ENCODE results near the gene SIPA1L2.

SIPA1L2 gene

DNA sequence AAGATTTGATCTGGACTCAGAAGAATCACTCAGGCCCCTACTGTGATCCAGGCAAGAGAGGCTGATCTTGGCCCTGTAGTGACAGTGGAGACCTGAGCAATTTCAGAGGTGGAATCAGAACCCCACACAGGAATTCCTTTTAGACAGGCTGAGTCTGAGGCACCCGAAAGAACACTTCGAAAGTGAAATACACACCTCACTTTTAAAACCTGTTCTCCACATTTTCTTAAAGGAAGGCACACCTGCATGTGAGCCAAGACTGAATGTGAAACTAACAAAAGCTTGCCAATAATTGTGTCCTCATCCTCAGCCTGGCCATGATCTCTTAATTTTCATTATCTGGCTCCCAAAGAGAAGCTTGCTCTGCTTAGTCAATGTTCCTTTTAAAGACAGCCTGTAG lies 32.2 kb downstream of the SIPA1L2 start:
- Histone ChIP-seq H3K4me1 (ENCODE audit: control insufficient read depth in 1 of 2, insufficient read depth in 2 of 2, low read length in 2 of 2) (peaks cover 32 to 39% of the 10 kb centered on the region in 2 experiments), H4K12ac (ENCODE audit: low read depth, low read length) (no peak overlapping the region), H3K4me3 (ENCODE audit: low read depth, low read length) (no peak overlapping the region), H2BK120ac (ENCODE audit: insufficient read depth, low read length, poor library complexity) (no peak overlapping the region), H3K23ac (ENCODE audit: low read length) (no peak overlapping the region), H3K79me1 (ENCODE audit: low read length) (peaks cover 12% of the 10 kb centered on the region), H3K18ac (ENCODE audit: low read length) (no peak overlapping the region), H4K8ac (ENCODE audit: low read depth, low read length) (no peak overlapping the region), H3K27ac (ENCODE audit: low read depth, low read length) (no peak overlapping the region), H3K36me3 (ENCODE audit: control insufficient read depth in 1 of 2, insufficient read depth in 2 of 2, low read length in 2 of 2) (no peaks in the 10 kb centered on the region), H3K4ac (ENCODE audit: low read depth, low read length) (no peak overlapping the region), H2BK5ac (ENCODE audit: low read depth, low read length, poor library complexity) (no peak overlapping the region), H3K4me2 (ENCODE audit: low read length) (no peak overlapping the region), H2AFZ (ENCODE audit: insufficient read depth, low read length, poor library complexity) (no peak overlapping the region), H4K91ac (ENCODE audit: low read depth, low read length) (no peak overlapping the region), H3K14ac (ENCODE audit: low read length) (no peak overlapping the region), H3K79me2 (ENCODE audit: control insufficient read depth, insufficient read depth, low read length, poor library complexity) (peaks cover 10% of the 10 kb centered on the region), H3K9ac (ENCODE audit: low read length) (no peak overlapping the region), H3K27me3 (ENCODE audit: insufficient read depth, low read length) (no peaks in the 10 kb centered on the region), H2BK12ac (ENCODE audit: low read length) (no peak overlapping the region), H2AK5ac (ENCODE audit: low read length) (no peak overlapping the region), H3K9me3 (ENCODE audit: insufficient read depth, low read depth, low read length) (no peaks in the 10 kb centered on the region)
- no CpG with 5 or more reads among the region's 2 CpGs for WGBS (ENCODE audit: extremely low coverage, insufficient coverage, insufficient read length)
- no peak for DNase-seq

DNA sequence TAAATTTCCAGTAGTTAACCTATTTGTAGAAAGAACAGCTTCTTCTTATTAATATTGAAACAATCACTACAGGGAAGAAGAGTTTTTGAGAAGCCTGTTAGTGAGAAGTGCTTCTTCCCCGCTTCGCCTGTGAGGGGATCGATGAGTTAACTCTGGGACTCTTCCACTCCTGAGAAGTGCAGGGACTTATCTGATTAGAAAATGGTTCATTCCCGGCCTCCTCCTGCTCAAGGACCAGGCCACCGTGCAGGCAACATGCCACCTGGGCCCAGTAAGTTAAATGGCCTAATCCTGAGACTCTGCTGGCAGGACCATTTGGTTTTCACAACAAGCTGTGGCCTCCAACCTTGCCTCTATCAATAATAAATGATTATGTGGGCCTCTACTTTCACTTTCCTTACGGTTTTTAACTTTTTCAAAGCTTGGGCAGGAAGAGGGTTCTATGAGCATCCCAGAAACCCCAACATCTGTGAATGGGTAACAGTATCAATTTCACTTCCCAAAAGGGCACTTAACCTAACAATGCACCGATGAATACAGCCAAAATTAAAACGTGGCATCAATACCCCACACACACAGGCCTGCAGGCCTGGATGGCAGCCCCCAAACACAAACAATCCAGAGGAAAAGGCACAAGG lies 33.1 kb downstream of the SIPA1L2 start:
- Histone ChIP-seq H4K8ac (ENCODE audit: low read depth, low read length) (no peak overlapping the region), H2AK5ac (ENCODE audit: low read length) (peak overlapping the region; percentile 50), H3K4me2 (ENCODE audit: low read length) (no peak overlapping the region), H3K23ac (ENCODE audit: low read length) (no peak overlapping the region), H3K79me1 (ENCODE audit: low read length) (peaks cover 12% of the 10 kb centered on the region), H3K27me3 (ENCODE audit: insufficient read depth, low read length) (no peaks in the 10 kb centered on the region), H2AFZ (ENCODE audit: insufficient read depth, low read length, poor library complexity) (no peak overlapping the region), H3K36me3 (ENCODE audit: control insufficient read depth in 1 of 2, insufficient read depth in 2 of 2, low read length in 2 of 2) (no peaks in the 10 kb centered on the region), H3K4ac (ENCODE audit: low read depth, low read length) (peak overlapping the region; percentile 77), H4K91ac (ENCODE audit: low read depth, low read length) (no peak overlapping the region), H3K4me1 (ENCODE audit: control insufficient read depth in 1 of 2, insufficient read depth in 2 of 2, low read length in 2 of 2) (peaks cover 29 to 39% of the 10 kb centered on the region in 2 experiments), H3K79me2 (ENCODE audit: control insufficient read depth, insufficient read depth, low read length, poor library complexity) (peaks cover 8% of the 10 kb centered on the region), H3K18ac (ENCODE audit: low read length) (peak overlapping the region; percentile 39), H2BK12ac (ENCODE audit: low read length) (peak overlapping the region; percentile 20), H3K27ac (ENCODE audit: low read depth, low read length) (no peak overlapping the region), H3K4me3 (ENCODE audit: low read depth, low read length) (no peak overlapping the region), H2BK5ac (ENCODE audit: low read depth, low read length, poor library complexity) (no peak overlapping the region), H3K9me3 (ENCODE audit: insufficient read depth, low read depth, low read length) (no peaks in the 10 kb centered on the region), H2BK120ac (ENCODE audit: insufficient read depth, low read length, poor library complexity) (no peak overlapping the region), H3K14ac (ENCODE audit: low read length) (no peak overlapping the region), H3K9ac (ENCODE audit: low read length) (no peak overlapping the region), H4K12ac (ENCODE audit: low read depth, low read length) (no peak overlapping the region)
- WGBS (ENCODE audit: extremely low coverage, insufficient coverage, insufficient read length): no CpG with 5 or more reads among the region's 8 CpGs
- no peak for DNase-seq

DNA sequence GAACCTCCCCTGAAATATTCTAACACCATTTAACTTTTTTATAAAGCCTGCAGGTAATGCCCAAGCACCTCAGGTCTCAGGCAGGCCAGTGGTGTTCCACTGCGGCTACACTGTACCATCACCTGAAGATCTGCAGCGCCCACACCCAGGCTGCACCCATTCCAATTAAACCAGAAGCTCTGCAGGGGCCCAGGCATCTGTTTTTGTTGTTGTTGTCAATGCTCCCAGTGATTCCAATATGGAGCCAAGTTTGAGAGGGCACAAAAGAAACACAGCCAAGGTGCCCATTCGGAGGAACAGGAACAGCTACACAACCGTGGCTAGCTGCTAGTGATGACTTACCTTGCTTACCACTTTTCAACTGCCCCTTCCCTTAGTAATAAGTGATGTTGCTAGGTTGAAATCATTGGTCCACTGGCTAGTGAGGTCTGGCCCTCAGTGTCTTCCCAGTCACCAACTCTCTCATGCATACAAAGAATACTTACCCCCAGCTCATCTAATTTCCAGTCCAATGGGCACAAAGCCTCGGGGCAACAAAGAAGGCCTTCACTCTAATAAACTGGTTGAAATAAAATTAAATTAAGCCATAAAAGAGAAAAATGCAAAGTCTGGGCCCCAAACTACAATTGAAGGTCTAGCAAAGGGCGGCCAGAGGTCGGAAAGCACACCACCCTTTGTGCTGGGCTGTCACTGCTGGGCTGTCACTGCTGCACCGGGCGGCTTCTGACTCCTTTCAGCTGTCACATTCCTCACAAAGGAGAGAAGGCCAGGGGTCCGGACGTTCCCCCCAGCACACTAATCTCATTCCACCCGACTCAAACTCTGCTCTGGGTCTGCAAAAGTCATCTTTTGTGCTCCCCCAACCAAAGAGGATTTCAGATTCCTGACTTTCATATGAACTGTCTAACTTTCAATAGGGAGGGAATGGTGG lies 34.9 kb downstream of the SIPA1L2 start:
- Histone ChIP-seq H3K9ac (ENCODE audit: low read length) (no peak overlapping the region), H4K91ac (ENCODE audit: low read depth, low read length) (peak overlapping the region; percentile 81), H4K12ac (ENCODE audit: low read depth, low read length) (no peak overlapping the region), H2BK120ac (ENCODE audit: insufficient read depth, low read length, poor library complexity) (peak overlapping the region; percentile 79), H3K14ac (ENCODE audit: low read length) (peak overlapping the region; percentile 35), H3K4me1 (ENCODE audit: control insufficient read depth in 1 of 2, insufficient read depth in 2 of 2, low read length in 2 of 2) (peaks cover 27 to 41% of the 10 kb centered on the region in 2 experiments), H3K4ac (ENCODE audit: low read depth, low read length) (peak overlapping the region; percentile 60), H3K9me3 (ENCODE audit: insufficient read depth, low read depth, low read length) (no peaks in the 10 kb centered on the region), H3K36me3 (ENCODE audit: control insufficient read depth in 1 of 2, insufficient read depth in 2 of 2, low read length in 2 of 2) (no peaks in the 10 kb centered on the region), H3K27me3 (ENCODE audit: insufficient read depth, low read length) (no peaks in the 10 kb centered on the region), H3K27ac (ENCODE audit: low read depth, low read length) (peak overlapping the region; percentile 24), H2BK5ac (ENCODE audit: low read depth, low read length, poor library complexity) (peak overlapping the region; percentile 42), H2AFZ (ENCODE audit: insufficient read depth, low read length, poor library complexity) (no peak overlapping the region), H3K79me2 (ENCODE audit: control insufficient read depth, insufficient read depth, low read length, poor library complexity) (peaks cover 8% of the 10 kb centered on the region), H3K79me1 (ENCODE audit: low read length) (peaks cover 14% of the 10 kb centered on the region), H3K18ac (ENCODE audit: low read length) (peak overlapping the region; percentile 72), H2AK5ac (ENCODE audit: low read length) (peak overlapping the region; percentile 52), H3K4me3 (ENCODE audit: low read depth, low read length) (no peak overlapping the region), H2BK12ac (ENCODE audit: low read length) (peak overlapping the region; percentile 78), H4K8ac (ENCODE audit: low read depth, low read length) (peak overlapping the region; percentile 58), H3K4me2 (ENCODE audit: low read length) (no peak overlapping the region), H3K23ac (ENCODE audit: low read length) (no peak overlapping the region)
- no peak for DNase-seq
- WGBS (ENCODE audit: extremely low coverage, insufficient coverage, insufficient read length): no CpG with 5 or more reads among the region's 12 CpGs

DNA sequence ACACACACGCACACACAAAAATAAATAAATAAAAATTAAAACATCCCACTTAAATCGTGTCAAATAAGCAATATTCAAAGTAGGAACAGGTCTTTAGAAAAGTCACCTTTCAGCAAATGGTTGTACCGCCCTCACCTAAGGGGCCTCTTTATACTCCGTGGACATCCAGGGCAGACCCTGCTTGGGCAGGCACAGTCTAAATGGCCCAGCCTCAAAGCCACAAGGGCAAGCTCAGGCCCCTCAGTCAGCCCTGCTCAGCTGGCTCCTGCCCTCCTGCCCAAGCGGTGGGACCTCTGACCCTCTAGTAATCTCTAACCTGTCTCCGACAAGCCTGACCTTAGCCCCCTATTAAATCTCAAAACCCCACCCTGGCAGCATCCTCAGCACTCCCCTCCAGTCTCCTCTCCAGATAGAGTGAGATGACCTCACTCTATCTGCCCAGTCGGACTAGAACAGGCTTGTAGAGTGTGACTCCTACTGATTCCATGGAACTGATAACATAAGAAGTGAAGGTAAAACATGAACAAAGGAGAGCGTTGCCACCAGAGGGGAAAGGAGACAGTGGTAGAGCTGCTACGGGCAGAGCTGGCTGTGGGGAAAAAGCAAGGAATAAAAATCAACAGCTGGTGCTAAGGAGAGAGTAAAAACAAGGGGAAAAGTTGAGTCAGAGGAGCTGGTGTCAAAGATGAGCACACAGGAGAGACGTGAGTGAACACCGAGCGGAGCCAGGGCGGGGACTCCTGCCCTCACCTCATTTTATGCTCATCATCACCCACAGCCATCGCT lies 36.0 kb downstream of the SIPA1L2 start:
- Histone ChIP-seq H3K23ac (ENCODE audit: low read length) (no peak overlapping the region), H3K4me2 (ENCODE audit: low read length) (peak overlapping the region; percentile 13), H3K4me3 (ENCODE audit: low read depth, low read length) (no peak overlapping the region), H3K4me1 (ENCODE audit: control insufficient read depth in 1 of 2, insufficient read depth in 2 of 2, low read length in 2 of 2) (peaks cover 25 to 39% of the 10 kb centered on the region in 2 experiments), H3K9ac (ENCODE audit: low read length) (no peak overlapping the region), H3K14ac (ENCODE audit: low read length) (peak overlapping the region; percentile 64), H2AK5ac (ENCODE audit: low read length) (peak overlapping the region; percentile 66), H3K18ac (ENCODE audit: low read length) (peak overlapping the region; percentile 83), H3K79me2 (ENCODE audit: control insufficient read depth, insufficient read depth, low read length, poor library complexity) (peaks cover 8% of the 10 kb centered on the region), H4K8ac (ENCODE audit: low read depth, low read length) (peak overlapping the region; percentile 72), H3K27me3 (ENCODE audit: insufficient read depth, low read length) (no peaks in the 10 kb centered on the region), H3K36me3 (ENCODE audit: control insufficient read depth in 1 of 2, insufficient read depth in 2 of 2, low read length in 2 of 2) (no peaks in the 10 kb centered on the region), H3K9me3 (ENCODE audit: insufficient read depth, low read depth, low read length) (no peaks in the 10 kb centered on the region), H2AFZ (ENCODE audit: insufficient read depth, low read length, poor library complexity) (peak overlapping the region; percentile 56), H4K12ac (ENCODE audit: low read depth, low read length) (peak overlapping the region; percentile 62), H2BK120ac (ENCODE audit: insufficient read depth, low read length, poor library complexity) (peak overlapping the region; percentile 74), H3K27ac (ENCODE audit: low read depth, low read length) (peak overlapping the region; percentile 70), H2BK5ac (ENCODE audit: low read depth, low read length, poor library complexity) (peak overlapping the region; percentile 75), H3K79me1 (ENCODE audit: low read length) (peaks cover 11% of the 10 kb centered on the region), H3K4ac (ENCODE audit: low read depth, low read length) (peak overlapping the region; percentile 77), H4K91ac (ENCODE audit: low read depth, low read length) (peak overlapping the region; percentile 83), H2BK12ac (ENCODE audit: low read length) (peak overlapping the region; percentile 88)
- WGBS (ENCODE audit: extremely low coverage, insufficient coverage, insufficient read length): 100% methylated on average over 2 of the region's 14 CpGs
- DNase-seq: peak; percentile 26 to 71

Measured in trophoblast cell (in vitro differentiated cells and primary cell).